GM18505 (cell line): ENCODE results near the gene WNK1.

Experiments
- ATAC-seq: cut with Tn5 transposase; IDR thresholded peaks from one replicate; pipeline ENCODE4 v1.9.1; 2021; ENCODE audit not compliant: unreplicated experiment
- POLR2A ChIP-seq: IDR thresholded peaks from 4 replicates; pipeline ENCODE4 v1.6.1; 2011; ENCODE audit warnings: borderline replicate concordance; ENCODE audit not compliant: insufficient read depth, insufficient read length; ENCODE audit errors: extremely low read depth

The WNK1 gene

GRCh38 chr12:862303-862911 is 110.0 kb downstream of the WNK1 start:
- no peak for TF ChIP-seq POLR2A
- no peak for ATAC-seq

GRCh38 chr12:863285-863684 is 110.9 kb downstream of the WNK1 start:
- no peak for TF ChIP-seq POLR2A
- ATAC-seq: no peak

GRCh38 chr12:865614-866013 is 113.2 kb downstream of the WNK1 start:
- no peak for TF ChIP-seq POLR2A

GRCh38 chr12:867905-868304 is 115.5 kb downstream of the WNK1 start:
- no peak for ATAC-seq
- no peak for TF ChIP-seq POLR2A

More at GRCh38 chr12:865614-866013, 113.2 kb downstream of the WNK1 start:
- ATAC-seq: no peak

- no peak for ATAC-seq
- TF ChIP-seq POLR2A: no peak
Measured at GRCh38 chr12:868722-869121, 116.3 kb downstream of the WNK1 start.

- TF ChIP-seq POLR2A: no peak
- no peak for ATAC-seq
Measured at GRCh38 chr12:870378-870777, 118.0 kb downstream of the WNK1 start.

- ATAC-seq: no peak
- TF ChIP-seq POLR2A: no peak
Measured at GRCh38 chr12:873954-874353, 121.6 kb downstream of the WNK1 start.

GRCh38 chr12:879641-880040 is 127.3 kb downstream of the WNK1 start:
- no peak for TF ChIP-seq POLR2A
- no peak for ATAC-seq

- TF ChIP-seq POLR2A: no peak
- no peak for ATAC-seq
Measured at GRCh38 chr12:880656-881055, 128.3 kb downstream of the WNK1 start.

- no peak for TF ChIP-seq POLR2A
- ATAC-seq: no peak
Measured at GRCh38 chr12:884746-885414, 132.5 kb downstream of the WNK1 start.

- ATAC-seq: no peak
- TF ChIP-seq POLR2A: no peak
Measured at GRCh38 chr12:885701-886100, 133.3 kb downstream of the WNK1 start.

- TF ChIP-seq POLR2A: no peak
- no peak for ATAC-seq
Measured at GRCh38 chr12:886206-886605, 133.8 kb downstream of the WNK1 start.

GRCh38 chr12:894226-894625 is 141.8 kb downstream of the WNK1 start:
- no peak for ATAC-seq
- no peak for TF ChIP-seq POLR2A

- TF ChIP-seq POLR2A: no peak
- no peak for ATAC-seq
Measured at GRCh38 chr12:896031-896430, 143.7 kb downstream of the WNK1 start.

- ATAC-seq: no peak
- TF ChIP-seq POLR2A: no peak
Measured at GRCh38 chr12:897386-897785, 145.0 kb downstream of the WNK1 start.

GRCh38 chr12:902581-902980 is 150.2 kb downstream of the WNK1 start:
- ATAC-seq: no peak
- no peak for TF ChIP-seq POLR2A

GRCh38 chr12:903055-903454 is 150.7 kb downstream of the WNK1 start:
- no peak for TF ChIP-seq POLR2A
- ATAC-seq: no peak
